ENCODE measurements around the gene NOTUM.

DNA sequence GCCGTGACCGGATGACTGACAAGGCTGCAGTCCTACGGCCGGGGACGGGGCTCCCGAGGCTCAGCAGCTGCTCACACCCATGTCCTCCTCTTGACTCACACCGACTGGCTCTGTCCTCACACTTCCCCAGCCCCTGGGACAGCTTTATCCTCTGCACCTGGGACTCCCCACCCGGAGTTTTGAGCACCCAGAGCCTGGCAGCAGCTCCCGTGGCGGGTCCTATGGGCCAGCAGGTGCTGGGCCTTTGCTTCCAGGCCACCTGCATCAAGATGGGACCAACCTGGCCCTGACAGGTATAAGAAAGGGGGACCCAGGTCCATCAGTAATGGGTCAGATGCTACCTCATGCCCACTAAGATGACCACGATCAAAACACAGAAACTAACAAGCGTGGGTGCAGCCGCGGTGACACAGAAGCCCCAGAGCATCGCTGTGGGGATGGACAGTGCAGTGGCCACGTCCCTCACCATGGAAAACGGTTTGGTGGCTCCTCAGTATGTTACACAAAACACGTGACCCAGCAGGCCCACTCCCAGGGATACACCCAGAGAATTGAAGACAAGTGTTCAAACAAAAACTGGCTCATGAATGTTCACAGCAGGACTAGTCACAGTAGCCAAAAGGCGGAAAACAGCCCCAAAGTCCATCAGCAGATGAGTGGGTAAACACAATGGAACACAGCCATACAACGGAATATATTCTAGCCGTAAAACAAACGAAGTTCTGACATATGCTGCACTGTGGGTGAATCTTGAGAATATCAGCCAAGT, 3.3 kb upstream of the NOTUM start:
- TF ChIP-seq, protein P1, sequence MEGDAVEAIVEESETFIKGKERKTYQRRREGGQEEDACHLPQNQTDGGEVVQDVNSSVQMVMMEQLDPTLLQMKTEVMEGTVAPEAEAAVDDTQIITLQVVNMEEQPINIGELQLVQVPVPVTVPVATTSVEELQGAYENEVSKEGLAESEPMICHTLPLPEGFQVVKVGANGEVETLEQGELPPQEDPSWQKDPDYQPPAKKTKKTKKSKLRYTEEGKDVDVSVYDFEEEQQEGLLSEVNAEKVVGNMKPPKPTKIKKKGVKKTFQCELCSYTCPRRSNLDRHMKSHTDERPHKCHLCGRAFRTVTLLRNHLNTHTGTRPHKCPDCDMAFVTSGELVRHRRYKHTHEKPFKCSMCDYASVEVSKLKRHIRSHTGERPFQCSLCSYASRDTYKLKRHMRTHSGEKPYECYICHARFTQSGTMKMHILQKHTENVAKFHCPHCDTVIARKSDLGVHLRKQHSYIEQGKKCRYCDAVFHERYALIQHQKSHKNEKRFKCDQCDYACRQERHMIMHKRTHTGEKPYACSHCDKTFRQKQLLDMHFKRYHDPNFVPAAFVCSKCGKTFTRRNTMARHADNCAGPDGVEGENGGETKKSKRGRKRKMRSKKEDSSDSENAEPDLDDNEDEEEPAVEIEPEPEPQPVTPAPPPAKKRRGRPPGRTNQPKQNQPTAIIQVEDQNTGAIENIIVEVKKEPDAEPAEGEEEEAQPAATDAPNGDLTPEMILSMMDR (IDR thresholded peaks at IDR 0.05) = no peak
- no peak for TF ChIP-seq POLR2A (IDR thresholded peaks at IDR 0.05)

Measured in thyroid gland (tissue), 4 donors.